Karpas-422 (cell line): ENCODE measurements around the gene MAPK14. TPM values are rescaled to one million over a fixed set of nuclear protein-coding genes. Genes with fewer than 3 reads are reported as not detected.
A peak's percentile ranks its signal among the peaks of the same experiment; 100 is the strongest.

Source experiments
- DNase-seq: peaks from one replicate; pipeline ENCODE4 v3.0.0-alpha.2; 2015
- H2AFZ ChIP-seq: fragments of 200-600 bp; sonication (generic); 2 replicates; pipeline ENCODE4 v1.6.1; 2014; ENCODE audit warnings: antibody characterized with exemption, low read length, mixed read lengths
- H3K27ac ChIP-seq: fragments of 200-600 bp; sonication (generic); 2 replicates; pipeline ENCODE4 v1.5.1; 2014; ENCODE audit warnings: mild to moderate bottlenecking, low read length, moderate library complexity
- H3K27me3 ChIP-seq: fragments of 200-600 bp; sonication (generic); 2 replicates; pipeline ENCODE4 v1.6.1; 2014; ENCODE audit warnings: low read length, mixed read lengths
- H3K36me3 ChIP-seq: fragments of 200-600 bp; sonication (generic); 2 replicates; pipeline ENCODE4 v1.6.1; 2014; ENCODE audit warnings: low read length, mixed read lengths; ENCODE audit not compliant: insufficient read depth
- H3K4me1 ChIP-seq: fragments of 200-600 bp; sonication (generic); 2 replicates; pipeline ENCODE4 v1.6.1; 2014; ENCODE audit warnings: mild to moderate bottlenecking, low read length, mixed read lengths
- H3K4me2 ChIP-seq: fragments of 200-600 bp; sonication (generic); 2 replicates; pipeline ENCODE4 v1.6.1; 2014; ENCODE audit warnings: low read length, low read depth, mild to moderate bottlenecking; ENCODE audit not compliant: poor library complexity, severe bottlenecking
- H3K4me3 ChIP-seq: fragments of 200-600 bp; sonication (generic); 2 replicates; pipeline ENCODE4 v1.5.1; 2014; ENCODE audit warnings: mild to moderate bottlenecking, antibody characterized with exemption, low read length, mixed read lengths
- H3K79me2 ChIP-seq: fragments of 200-600 bp; sonication (generic); 2 replicates; pipeline ENCODE4 v1.6.1; 2014; ENCODE audit warnings: mild to moderate bottlenecking, low read length, mixed read lengths
- H3K9ac ChIP-seq: fragments of 200-600 bp; sonication (generic); 2 replicates; pipeline ENCODE4 v1.6.0; 2014; ENCODE audit warnings: low read length
- H3K9me2 ChIP-seq: fragments of 200-600 bp; sonication (generic), shearing (Covaris generic); replicated peaks from 2 replicates; pipeline ENCODE4 v1.6.0; 2014; ENCODE audit warnings: mild to moderate bottlenecking, low read length, moderate library complexity; ENCODE audit not compliant: insufficient read depth
- H3K9me3 ChIP-seq: fragments of 300-700, 200-600 bp; sonication (generic); 2 replicates; pipeline ENCODE4 v1.6.1; 2014; ENCODE audit warnings: low read length, mixed read lengths
- H4K20me1 ChIP-seq: fragments of 200-600 bp; sonication (generic); 2 replicates; pipeline ENCODE4 v1.6.1; 2014; ENCODE audit warnings: mild to moderate bottlenecking, antibody characterized with exemption, low read length, low read depth; ENCODE audit not compliant: insufficient read depth
- total RNA-seq: library from RNA; depleted of rRNA; stranded (reverse); fragments of >200 nt; shearing (Covaris generic); gene quantifications from 2 replicates; pipeline ENCODE4 v1.2.3, GENCODE V29; 2014; ENCODE audit warnings: low replicate concordance

The MAPK14 gene
- total RNA-seq, 1 experiment from 2014 or later, result 56.1 TPM

DNA sequence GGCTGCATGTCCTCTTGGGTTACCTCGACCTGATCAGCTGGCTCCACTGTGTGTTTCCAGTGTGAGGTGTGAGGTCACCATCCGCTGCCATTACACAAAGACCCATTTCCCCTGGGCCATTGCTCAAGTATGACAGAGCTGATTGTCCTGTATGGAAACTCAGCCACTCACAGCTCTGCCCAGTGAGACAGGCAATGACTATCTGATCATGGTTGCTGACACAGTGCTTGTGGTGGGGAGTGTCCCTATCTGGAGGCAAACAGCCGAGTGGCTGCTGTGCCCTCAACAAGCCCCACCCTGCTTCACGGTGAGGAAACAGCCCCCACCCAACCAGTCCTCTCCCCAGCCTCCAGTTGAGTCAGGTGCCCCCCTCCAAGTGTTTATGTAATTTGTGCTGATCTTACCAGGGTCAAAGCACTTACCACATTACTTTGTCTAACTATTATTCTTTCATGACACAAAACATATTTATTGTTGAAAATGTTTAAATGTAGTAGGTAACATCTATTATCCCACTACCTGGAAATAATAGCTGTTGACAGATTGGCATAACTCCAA lies 91.0 kb downstream of the MAPK14 start:
- Histone ChIP-seq H3K9me2 (no peaks in the 10 kb centered on the region), H3K4me2 (no peak overlapping the region), H3K9me3 (no peaks in the 10 kb centered on the region), H3K27me3 (no peaks in the 10 kb centered on the region), H3K4me3 (no peak overlapping the region), H3K9ac (no peak overlapping the region), H3K4me1 (peaks cover 57% of the 10 kb centered on the region), H2AFZ (no peak overlapping the region), H3K36me3 (peaks cover 7% of the 10 kb centered on the region), H3K79me2 (no peaks in the 10 kb centered on the region), H4K20me1 (no peaks in the 10 kb centered on the region), H3K27ac (no peak overlapping the region)
- DNase-seq, result no peak

DNA sequence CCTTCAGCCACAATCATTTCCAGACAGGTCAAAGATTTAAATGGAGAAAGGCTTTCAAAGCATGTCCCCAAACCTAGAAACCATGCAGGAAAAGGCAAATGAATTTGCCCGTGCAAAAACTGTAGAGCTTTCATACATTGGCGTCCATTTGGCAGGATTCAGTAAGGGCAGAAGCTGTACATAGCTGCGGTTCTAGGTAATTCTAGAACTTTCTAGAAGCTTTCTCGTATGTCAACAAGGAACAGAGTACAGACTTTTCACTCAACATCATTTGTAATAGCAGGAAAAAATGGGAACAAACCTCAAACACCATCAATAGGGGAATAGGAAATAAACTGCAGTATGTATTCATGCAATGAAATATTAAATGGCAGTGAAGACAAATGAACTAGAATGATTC lies 91.6 kb downstream of the MAPK14 start:
- H4K20me1 ChIP-seq, result no peaks in the 10 kb centered on the region
- H3K36me3 ChIP-seq, result peaks cover 7% of the 10 kb centered on the region
- H3K4me3 ChIP-seq, result no peak overlapping the region
- H2AFZ ChIP-seq, result no peak overlapping the region
- H3K9me2 ChIP-seq, result no peaks in the 10 kb centered on the region
- no peaks in the 10 kb centered on the region for H3K9me3 ChIP-seq
- no peaks in the 10 kb centered on the region for H3K27me3 ChIP-seq
- no peak overlapping the region for H3K4me2 ChIP-seq
- no peaks in the 10 kb centered on the region for H3K79me2 ChIP-seq
- H3K9ac ChIP-seq, result no peak overlapping the region
- H3K27ac ChIP-seq, result no peak overlapping the region
- no peak for DNase-seq
- H3K4me1 ChIP-seq, result peaks cover 53% of the 10 kb centered on the region

DNA sequence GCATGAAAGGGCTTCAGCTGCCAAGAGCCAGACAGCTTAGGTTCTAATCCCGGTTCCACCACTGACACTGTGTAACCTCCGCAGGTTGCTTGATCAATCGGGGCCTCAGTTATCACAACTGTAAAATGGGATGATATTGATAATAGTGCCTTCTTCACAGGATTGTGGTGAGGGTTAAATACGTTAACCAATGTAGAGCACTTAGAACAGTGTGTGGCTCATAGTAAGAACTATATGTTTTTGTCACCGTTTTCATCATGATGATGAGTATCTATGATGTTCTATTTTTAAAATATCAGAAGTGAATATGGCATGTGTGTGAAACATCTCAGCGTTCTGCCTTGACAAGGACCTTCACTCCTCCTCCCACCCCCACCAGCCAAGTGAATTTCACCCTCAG lies 92.4 kb downstream of the MAPK14 start:
- Histone ChIP-seq H3K4me3 (no peak overlapping the region; the same call in 1 of the 2 replicates), H4K20me1 (no peaks in the 10 kb centered on the region), H3K79me2 (no peaks in the 10 kb centered on the region), H2AFZ (no peak overlapping the region), H3K9ac (0 out of 2 replicates have a peak overlapping the region, but pooled peaks have one; percentile 65), H3K9me2 (no peaks in the 10 kb centered on the region), H3K4me2 (peak overlapping the region; percentile 65), H3K36me3 (peaks cover 7% of the 10 kb centered on the region), H3K27me3 (no peaks in the 10 kb centered on the region), H3K4me1 (peaks cover 44% of the 10 kb centered on the region), H3K9me3 (no peaks in the 10 kb centered on the region), H3K27ac (peak overlapping the region; percentile 66; the same call in 1 of the 2 replicates)
- no peak for DNase-seq

DNA sequence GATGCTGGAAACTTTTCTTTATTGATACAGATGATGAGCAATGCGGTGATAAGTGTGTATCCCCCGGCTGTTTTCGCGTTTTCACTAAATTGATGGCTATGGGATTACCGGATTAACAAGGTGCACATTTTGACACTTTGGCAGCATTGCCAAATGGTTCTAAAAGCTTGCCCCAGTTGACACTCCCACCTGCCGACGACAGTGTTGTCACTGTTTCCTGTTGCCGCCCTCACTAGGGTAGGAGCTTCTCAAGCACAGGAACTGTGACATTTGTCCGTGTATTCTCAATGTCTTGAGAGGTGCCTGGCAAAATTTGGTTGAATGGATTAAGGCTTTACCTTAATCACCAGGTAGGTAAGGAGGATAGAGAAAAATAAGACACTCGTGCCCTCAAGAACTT lies 92.9 kb downstream of the MAPK14 start:
- H3K27ac ChIP-seq, result peak overlapping the region; percentile 66

DNA sequence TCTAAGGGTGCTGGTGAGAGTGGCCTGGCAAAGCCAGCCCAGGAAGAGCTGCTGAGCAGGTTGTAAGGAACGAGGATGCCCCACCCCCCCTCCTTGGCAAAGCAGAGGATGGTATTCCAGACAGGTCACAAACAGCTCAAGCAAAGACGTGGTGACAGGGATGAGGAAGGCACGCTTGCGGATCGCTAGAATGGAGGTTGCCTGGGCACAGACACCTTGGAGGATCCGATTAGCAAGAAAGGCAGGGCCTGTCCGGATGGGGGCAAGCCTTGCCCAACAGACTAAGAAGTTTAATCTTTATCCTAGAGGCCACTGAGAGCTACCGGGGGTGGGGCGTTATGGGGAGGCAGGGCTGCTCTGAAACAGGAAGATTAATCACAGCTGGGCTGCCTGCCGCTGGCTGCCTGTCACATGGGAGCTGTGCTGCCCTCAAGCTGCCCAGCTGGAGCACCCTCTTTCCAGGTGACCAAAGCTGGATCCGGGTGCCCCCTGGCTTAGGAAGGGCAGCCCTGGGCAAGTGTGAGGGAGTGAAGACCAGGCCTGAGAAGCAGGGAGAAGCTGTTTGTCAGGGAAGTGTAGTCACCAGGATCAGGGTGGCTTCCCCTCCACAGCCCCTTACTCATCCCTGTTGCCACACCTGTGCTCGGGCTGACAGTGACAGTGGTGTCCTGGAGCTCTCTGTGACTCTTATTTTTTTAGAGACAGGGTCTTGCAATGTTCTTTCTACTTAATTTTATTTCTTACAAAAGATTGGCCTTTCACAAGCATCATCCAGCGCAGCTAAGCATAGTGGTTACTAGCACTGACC lies 93.6 kb downstream of the MAPK14 start:
- H2AFZ ChIP-seq, result no peak overlapping the region
- peak overlapping the region; percentile 66 for H3K27ac ChIP-seq
- peak; percentile 74 for DNase-seq
- no peaks in the 10 kb centered on the region for H3K9me3 ChIP-seq
- no peaks in the 10 kb centered on the region for H3K9me2 ChIP-seq
- H3K4me2 ChIP-seq, result peak overlapping the region; percentile 65
- H3K36me3 ChIP-seq, result peaks cover 4% of the 10 kb centered on the region
- peaks cover 33% of the 10 kb centered on the region for H3K4me1 ChIP-seq
- H3K79me2 ChIP-seq, result no peaks in the 10 kb centered on the region
- H3K4me3 ChIP-seq, result peak overlapping the region; percentile 53
- peak overlapping the region; percentile 65 for H3K9ac ChIP-seq
- no peaks in the 10 kb centered on the region for H3K27me3 ChIP-seq
- H4K20me1 ChIP-seq, result no peaks in the 10 kb centered on the region

More for the DNA sequence above, 92.9 kb downstream of the MAPK14 start:
- Histone ChIP-seq H3K4me3 (peak overlapping the region; percentile 53), H3K9me2 (no peaks in the 10 kb centered on the region), H3K4me2 (peak overlapping the region; percentile 65), H2AFZ (no peak overlapping the region), H3K27me3 (no peaks in the 10 kb centered on the region), H3K9me3 (no peaks in the 10 kb centered on the region), H3K4me1 (peaks cover 39% of the 10 kb centered on the region), H4K20me1 (no peaks in the 10 kb centered on the region), H3K36me3 (peaks cover 7% of the 10 kb centered on the region), H3K79me2 (no peaks in the 10 kb centered on the region), H3K9ac (peak overlapping the region; percentile 65)
- peak; percentile 78 for DNase-seq

DNA sequence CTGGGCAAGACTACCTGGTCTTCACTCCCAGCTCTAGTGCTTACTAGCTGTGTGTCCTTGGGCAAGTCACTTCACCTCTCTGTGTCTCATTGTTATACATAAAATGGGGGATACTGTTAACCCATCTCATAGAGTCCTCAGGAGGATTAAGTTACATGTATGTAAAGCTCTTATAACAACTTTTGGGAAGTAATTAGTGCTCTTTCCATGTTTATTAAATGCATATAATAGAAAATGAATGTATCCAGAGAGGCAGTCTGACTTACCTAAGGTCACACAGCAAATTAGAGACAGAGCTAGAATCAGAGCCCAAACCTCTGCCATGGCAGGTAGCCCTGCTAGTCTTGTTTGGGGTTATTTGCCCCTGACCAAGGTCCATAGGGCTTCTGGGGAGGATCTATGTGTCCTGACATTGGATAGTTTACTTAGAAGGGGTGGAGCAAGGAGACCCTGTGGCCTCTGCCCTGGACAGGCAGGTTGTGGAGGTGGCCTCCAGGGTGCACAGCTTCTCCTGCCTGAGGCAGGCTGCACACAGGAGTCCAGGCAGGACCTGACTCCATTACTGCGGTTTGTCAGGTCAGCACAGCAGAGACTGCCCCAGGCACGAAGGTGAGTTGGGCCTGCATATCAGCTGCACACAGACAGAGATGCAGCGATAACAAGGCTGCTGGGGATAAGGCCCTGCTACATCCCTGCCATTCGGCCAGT lies 94.3 kb downstream of the MAPK14 start:
- Histone ChIP-seq H3K27me3 (no peaks in the 10 kb centered on the region), H3K27ac (no peak overlapping the region), H3K4me1 (peaks cover 25% of the 10 kb centered on the region), H3K4me2 (no peak overlapping the region), H4K20me1 (no peaks in the 10 kb centered on the region), H3K9ac (peak overlapping the region; percentile 65; the same call in 1 of the 2 replicates), H3K9me2 (no peaks in the 10 kb centered on the region), H3K36me3 (no peaks in the 10 kb centered on the region), H3K9me3 (no peaks in the 10 kb centered on the region), H2AFZ (no peak overlapping the region), H3K4me3 (no peak overlapping the region), H3K79me2 (no peaks in the 10 kb centered on the region)
- DNase-seq, result no peak

DNA sequence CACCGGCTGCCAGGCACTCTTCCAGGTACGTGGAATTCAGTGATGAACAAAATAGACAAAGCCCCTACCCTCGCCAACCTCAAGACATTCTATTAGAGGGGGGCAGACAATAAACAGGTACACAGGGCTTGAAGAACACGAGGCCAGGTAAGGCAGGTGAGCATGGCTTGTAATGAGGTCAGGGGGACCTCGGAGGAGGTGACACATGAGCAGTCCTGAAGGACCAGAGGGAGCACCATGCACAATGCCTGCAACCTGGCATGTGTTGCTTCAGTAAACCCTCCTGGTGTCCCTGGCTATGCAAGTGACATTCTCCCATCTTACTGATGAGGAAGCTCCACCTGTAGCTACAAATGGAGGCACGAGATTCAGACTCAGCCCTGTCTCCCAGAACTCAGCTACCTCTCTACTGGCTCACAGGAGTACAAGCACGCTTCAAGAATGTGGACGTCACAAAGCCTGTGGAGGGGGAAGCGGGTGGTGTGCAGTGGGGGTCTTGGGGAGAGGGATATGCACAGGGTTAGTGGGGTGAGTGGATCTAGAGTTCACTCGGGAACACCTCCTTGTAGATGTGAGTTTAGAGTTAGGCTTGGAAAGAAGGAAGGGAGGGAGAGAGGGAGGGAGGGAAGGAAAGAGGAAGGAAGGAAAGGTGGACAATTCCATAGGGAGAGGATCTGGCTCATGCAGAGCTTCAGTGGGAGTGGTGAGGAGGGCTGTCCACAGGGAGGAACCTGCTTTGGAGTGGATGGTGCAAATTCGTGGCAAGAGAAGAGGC lies 95.1 kb downstream of the MAPK14 start:
- H3K9me3 ChIP-seq, result no peaks in the 10 kb centered on the region
- H2AFZ ChIP-seq, result no peak overlapping the region
- no peak overlapping the region for H3K4me3 ChIP-seq
- peaks cover 24% of the 10 kb centered on the region for H3K4me1 ChIP-seq
- no peaks in the 10 kb centered on the region for H3K36me3 ChIP-seq
- H3K79me2 ChIP-seq, result no peaks in the 10 kb centered on the region
- no peak overlapping the region for H3K4me2 ChIP-seq
- H3K9me2 ChIP-seq, result no peaks in the 10 kb centered on the region
- no peak overlapping the region for H3K27ac ChIP-seq
- no peak for DNase-seq
- H3K9ac ChIP-seq, result no peak overlapping the region
- no peaks in the 10 kb centered on the region for H3K27me3 ChIP-seq
- no peaks in the 10 kb centered on the region for H4K20me1 ChIP-seq
